Measurements from ENCODE around the gene RAB36.

The RAB36 gene, protein sequence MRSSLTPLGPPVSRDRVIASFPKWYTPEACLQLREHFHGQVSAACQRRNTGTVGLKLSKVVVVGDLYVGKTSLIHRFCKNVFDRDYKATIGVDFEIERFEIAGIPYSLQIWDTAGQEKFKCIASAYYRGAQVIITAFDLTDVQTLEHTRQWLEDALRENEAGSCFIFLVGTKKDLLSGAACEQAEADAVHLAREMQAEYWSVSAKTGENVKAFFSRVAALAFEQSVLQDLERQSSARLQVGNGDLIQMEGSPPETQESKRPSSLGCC

DNA sequence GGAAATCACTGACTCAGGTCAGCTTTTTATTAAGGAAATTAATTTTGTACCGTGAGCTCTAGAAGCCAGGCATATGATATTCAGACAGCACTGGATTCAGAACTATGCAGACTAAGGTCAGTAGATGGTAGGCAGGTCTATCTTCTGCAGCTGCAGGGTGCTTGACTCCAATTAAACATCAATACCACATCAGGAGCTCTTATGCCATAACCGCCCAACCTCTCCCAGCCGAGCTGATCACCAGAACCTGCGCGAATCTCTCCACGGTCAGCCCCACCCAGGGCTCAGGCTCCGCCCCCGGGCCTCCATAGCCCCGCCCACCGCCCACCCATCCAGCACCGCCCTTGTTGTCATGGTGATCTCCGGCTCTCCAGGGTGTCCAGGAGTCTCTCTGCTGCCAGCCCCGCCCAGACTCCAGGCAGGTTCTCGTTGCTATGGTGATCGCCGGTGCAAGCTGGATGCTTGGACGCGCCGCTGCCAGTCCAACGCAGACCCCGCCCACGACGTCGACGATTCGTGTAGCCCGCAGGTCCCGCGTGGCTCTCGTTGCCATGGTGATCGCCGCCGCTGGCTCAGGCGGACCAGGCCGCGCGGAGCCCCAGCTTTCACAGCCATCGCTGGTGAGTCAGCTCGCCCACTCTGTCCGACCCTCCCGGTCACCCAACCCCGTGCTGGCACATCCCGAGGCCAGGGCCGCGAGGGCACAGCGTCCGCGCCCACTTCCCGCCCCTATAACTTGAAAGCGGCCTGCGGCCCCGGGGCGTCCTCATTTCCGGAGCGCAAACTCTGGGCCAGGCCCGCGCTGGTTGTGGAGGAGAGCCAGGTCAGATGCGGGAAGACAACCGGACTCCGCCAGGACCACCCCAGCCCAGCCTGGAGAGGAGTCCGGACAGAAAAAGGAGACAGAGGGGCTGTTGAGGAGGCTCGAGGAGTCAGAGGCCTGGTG, at the start of gene RAB36:
TSS of gene RAB36 (plus strand) at position 546 of the 946 bp plus-strand sequence. CDS start 1,140 bp downstream, outside the sequence.
- DNase-seq: peak; percentile 87

DNA sequence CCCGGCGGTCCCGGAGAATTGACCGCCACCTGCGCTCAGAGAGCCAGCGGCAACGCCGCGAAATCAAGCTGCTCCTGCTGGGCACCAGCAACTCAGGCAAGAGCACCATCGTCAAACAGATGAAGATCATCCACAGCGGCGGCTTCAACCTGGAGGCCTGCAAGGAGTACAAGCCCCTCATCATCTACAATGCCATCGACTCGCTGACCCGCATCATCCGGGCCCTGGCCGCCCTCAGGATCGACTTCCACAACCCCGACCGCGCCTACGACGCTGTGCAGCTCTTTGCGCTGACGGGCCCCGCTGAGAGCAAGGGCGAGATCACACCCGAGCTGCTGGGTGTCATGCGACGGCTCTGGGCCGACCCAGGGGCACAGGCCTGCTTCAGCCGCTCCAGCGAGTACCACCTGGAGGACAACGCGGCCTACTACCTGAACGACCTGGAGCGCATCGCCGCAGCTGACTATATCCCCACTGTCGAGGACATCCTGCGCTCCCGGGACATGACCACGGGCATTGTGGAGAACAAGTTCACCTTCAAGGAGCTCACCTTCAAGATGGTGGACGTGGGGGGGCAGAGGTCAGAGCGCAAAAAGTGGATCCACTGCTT, 49.4 kb upstream of the RAB36 start:
- no peak for DNase-seq

DNA sequence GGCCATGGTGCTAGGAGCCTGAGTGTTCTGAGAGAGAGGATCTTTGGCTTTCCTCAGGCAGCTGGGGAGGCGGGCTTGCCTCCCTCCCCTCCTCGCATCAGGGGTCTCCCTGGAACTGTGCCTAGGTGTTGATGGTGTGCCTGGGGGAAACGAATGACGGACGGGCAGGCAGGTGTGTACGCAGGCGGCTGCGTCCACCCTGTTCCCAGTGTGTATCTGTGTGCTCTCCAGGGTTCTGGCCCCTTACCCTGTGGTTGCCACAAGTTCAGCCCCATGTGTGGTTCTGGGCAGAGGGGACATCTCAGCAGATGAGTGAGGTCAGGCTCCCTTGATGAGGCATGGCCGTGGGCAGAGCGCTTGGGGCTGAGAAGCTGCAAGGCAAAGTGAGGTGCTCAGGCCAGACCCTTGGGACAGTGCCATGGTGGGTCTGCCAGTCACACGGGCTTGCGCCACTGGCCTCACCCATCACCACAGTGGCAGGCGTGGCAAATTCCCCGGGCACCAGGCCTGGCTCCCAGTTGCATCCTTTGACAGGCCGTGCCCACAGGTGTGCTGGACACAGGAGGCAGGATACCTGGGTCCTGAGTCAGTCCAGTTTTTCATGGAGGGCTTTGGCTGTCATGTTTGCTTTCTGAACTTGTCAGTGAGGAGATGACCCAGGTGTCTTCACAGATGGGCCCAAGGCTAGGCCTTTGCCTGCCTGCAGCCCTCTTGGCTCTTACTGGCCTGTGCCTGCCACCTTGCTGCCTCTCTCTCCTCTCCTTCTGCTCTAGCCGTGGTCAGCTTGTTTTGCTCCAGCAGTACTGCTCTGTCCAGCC, 47.7 kb upstream of the RAB36 start:
- no peak for DNase-seq

DNA sequence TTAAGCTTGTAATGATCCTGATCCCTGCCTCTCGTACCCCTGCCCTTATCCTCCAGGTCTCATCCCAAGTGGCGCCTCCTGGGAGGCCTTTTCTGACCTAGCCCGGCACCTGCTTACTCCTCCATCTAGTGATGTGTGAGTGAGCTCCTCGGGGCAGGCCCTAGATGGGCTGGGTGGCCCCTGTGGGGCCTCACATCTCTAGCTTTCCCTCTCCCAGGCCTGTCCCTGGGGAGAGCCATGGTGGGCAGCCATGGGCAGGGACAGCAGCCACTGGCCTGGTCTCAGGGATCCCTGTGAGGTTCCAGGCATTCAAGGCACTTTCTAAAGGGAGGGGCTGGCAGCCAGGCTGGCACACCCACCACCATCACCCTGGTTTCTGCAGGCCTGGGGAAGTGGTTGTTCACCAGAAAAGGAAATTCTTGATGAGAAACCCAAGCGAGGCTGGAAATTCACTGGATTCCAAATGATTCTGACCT, 47.0 kb upstream of the RAB36 start:
- DNase-seq: no peak

DNA sequence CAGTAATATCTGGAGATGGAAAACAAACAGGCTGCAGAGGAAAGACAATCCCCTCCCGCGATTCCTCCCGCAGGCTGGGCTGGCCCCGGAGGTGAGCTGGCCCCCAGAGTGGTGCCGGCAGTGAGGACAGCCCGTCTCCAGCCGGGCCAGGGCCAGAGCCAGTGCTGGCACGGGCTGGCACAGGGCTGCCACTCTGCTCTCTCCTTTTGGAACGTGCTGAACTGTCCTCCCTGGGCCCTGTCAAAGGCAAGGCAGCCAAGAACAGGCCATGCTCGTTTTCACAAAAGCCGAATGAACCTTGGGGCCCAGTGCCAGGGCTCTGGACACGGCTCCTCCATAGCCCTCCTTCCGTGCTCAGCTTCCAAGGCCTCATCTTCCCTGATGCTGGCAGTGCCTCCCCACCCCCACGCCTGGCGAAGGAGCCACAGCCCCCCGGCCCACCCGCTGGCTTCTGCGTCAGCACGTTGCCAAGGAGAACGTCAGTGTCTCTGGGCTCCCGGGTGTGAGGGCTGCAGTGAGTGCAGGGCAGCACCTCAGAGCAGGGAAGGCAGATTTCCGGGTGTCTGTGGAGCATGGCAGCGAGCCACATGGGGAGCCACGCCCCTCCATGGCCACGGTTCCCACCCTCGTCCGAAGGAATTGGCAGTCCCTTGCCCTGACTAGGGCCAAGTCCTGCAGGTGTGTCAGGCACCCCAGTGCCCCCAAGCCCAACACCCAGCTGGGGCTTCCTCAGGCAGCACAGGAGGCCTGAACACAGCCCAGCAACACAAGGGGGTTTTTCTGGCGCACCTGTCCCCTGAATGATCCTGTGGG, 46.4 kb upstream of the RAB36 start:
- no peak for DNase-seq

DNA sequence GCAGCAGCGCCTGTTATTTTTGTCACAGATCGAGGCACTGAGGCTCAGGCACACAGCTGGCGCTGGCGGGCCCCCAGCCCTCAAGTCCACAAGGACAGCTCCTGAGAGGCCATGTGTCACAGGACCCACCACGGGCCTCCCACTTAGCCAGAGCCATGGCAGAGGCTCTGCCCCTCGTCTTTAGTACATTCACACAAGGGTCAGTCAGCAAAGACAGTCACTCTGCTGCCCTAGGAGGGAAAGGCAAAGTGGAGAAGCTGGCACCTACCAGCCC, 45.8 kb upstream of the RAB36 start:
- DNase-seq: no peak

DNA sequence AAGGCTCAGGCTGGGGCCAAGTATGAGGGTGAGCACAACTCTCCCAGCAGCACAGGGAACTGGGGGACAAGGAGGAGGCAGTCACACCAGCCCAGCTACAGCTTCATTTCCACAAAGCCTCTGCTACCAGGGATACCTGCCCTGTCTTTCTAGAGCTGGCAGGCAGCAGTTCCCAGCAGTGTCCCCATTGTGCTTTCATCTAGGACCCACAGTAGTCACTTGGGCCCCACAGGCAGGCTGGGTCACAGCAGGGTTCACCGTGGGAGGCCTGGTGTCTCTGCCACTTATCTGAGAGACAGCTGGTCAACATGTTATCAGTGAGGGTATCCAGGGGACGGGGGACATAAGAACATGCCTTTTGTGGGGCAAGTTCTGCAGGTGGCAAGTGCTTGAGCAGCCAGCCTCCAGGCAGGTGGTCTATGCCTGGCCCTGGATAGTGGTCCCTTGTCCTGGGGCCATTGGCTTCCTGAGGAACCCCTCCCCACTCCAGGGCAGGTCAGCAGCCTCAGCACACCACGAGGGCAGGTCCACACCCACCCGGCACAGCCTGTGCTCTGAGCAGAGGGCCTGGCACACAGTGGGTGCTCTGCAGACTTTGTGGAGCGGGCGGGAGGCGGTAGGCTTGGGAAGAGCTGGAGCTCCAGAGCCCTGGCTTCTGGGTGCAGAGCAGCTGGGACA, 45.0 kb upstream of the RAB36 start:
- no peak for DNase-seq

DNA sequence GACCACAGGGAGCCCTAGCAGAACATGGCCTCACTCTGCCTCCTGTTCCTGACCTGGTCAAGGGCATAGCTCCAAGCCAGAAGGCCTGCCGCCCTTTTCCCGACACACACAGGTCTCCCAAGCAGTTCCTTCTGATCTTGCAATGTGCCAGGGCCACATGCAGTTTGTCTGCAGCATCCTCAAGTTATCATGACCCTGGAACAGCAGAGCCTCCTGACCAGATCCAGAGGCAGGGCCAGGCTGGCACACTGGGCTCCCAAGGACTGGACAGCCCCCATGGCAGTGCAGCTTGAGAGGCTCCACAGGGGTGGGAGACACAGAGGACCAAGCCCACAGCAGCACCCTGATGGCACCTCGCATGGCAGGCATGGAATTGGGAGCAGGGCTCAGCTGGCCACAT, 43.8 kb upstream of the RAB36 start:
- no peak for DNase-seq

DNA sequence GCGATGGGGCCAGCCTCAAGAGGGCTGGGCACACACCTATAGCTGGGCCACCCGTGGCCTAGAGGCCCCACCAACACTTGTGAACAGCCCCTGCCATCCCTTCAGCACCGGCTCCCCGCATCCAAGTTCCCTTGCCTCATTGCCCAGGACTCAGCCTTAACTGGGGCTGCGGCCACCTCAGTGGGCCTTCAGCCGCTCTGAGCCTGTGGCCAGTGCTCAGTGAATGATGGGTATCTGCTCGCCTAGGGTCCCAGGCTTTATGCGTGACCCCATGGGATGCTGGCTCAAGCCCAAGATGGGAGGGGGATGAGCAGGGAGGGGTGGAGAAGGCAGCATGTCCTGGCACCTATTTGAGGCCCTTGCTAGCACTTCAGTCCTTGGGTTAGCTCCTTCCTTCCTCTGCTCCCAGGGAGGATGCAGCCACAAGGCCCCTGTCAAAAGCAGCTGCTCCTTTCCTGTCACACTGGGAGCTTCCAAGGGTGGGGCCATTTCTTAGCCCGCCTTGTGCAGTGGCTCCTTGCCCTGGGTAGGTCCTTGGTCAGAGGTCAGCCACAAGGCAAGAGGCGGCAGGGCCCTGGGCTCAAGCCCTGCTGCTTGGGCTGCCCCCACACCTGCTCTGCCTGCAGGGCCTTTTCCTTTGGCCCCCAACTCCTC, 43.1 kb upstream of the RAB36 start:
- no peak for DNase-seq

DNA sequence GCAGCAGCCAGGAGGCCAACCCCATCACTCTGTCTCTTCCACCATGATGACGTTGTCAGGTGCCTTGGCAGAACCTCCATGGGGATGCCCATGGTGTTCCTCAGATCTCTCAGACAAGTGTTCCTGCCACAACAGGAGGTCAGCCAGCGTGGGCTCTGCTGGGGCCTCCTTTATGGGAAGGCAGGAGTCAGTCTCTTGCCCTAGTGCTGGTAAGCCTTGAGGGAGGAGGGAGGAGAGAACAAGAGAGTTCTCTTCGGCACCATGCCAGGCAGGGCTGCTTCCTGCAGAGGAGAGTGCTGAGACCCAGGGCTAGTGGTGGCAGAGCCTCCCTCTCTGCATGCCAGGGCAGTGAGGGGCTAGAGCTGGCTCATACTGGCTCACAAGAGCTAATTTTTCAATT, 42.5 kb upstream of the RAB36 start:
- no peak for DNase-seq

DNA sequence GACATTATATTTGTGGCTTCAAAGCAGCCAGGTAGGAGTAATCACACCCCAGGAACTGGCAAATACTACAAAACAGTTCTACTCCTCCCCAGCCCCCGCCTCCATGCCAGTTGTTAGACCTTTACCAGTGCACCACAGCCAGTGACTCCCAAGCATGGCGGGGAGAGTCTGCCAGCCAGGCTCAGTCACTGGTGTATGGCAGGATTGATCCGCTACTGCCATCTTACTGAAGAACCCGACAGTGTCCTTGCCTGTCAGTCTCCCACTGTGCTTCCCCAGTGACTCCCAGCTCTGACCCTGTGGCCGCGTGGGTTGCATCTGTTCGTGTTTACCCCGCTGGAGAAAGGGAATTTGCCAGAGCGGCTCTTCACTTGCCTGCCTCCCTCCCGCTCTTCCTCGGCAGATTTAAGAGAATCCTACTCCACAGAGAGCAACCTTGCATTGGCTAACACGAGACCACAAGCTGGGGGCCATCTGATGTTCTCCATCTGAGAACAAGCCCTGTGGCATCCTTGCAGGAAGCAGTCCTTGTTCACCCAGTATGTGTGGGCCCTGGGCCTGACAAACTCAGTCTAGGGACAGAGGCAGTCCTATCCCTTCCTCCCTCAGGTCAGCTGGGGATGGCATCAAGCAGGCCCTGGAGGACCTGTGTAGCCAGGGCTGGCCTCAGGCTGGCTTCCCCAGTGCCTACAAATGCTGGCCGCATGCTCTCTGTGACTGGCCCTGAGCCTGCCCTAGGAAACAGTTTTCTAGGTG, 41.9 kb upstream of the RAB36 start:
- DNase-seq: no peak

DNA sequence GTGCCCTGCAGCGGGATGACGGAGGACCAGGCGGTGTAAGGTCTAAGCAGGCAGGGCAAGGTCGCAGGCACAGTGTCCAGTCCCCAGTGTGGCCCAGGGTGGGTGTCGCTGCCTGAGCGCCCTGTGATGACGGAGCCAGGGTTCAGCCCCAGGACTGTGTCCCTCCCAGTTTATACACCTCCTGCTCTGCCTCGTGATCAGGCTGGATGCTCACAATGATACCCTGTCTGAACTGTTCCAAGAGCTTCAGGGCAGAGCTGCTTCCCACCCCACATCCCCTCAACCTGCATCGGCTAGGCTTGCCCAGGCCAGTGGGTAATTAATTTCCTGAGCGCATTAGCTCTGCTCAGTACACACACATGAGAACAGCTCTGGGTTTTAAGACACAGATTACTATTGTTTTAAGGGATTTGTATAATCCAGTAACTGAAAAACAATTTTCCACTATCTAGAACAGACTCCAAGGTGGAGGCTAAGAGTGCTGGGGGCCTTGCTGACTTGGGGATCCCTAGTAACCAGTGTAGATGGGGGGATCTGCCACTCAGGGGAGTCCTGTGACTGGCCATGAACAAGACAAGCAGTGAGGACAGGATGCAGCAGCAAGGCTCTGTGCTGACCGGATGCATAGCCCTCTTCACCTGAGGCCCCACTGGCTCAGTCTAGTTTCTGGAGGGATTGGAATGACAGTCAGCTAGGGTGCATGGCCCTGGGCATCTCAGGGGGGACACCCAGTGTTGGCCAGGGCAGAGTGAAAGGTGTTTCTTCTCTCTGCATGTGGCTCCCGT, 40.9 kb upstream of the RAB36 start:
- no peak for DNase-seq

DNA sequence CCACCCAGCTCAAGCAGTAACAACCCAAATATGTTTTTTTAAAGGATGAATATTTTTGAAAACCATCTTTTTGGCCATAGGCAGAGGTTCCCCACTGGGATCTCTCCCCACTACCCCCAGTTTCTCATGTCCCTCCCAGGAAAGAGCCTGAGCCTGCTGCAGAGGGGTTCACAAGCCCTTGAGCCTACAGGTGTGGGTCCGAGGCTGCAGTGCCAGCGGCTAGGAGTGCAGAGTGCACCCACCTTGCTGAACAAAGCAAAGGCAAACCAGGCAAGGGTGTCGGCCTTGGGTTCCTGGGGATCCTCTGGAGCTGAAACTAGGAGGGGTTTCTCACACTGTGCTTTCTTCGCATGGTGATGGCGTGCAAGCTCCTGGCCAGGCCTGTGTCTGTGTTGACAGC, 40.0 kb upstream of the RAB36 start:
- no peak for DNase-seq

DNA sequence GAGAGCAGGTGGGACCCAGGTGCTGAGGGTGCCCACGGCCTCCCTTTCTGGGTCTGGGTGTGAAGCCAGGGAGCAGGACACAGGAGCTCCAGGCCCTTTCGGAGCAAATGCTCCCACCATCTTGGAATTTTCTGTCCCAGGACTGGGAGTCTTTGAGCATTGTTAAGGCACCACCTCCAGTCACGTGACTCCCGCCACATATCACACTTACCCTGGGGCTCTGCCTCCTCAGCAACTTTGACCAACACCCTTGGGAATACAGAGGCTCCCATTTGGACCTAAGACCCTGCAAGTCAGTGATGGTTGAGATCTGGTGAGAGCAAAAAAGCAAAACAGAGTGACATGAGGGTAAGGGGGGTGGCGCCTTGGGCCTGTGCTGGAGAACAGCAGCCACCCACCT, 39.4 kb upstream of the RAB36 start:
- DNase-seq: no peak

DNA sequence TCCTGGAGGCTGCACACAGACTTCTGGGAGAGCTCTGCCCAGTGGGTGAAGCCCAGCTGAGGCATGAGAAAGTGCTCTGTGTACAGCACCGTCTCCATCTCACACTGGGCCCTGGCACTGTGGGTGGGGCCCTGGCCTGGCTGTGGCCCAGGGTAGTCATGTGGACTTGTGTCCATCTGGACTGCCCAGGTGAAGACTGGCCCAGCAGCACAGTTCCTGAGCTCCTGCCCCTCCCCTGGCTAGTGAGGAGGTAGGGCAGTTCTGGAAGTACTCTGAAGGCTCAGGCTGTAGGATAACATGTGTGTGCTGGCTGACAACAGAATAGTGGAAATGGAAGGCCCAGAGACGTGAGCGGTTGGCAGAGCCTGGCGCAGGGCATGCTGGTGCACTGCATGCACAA, 38.9 kb upstream of the RAB36 start:
- no peak for DNase-seq

DNA sequence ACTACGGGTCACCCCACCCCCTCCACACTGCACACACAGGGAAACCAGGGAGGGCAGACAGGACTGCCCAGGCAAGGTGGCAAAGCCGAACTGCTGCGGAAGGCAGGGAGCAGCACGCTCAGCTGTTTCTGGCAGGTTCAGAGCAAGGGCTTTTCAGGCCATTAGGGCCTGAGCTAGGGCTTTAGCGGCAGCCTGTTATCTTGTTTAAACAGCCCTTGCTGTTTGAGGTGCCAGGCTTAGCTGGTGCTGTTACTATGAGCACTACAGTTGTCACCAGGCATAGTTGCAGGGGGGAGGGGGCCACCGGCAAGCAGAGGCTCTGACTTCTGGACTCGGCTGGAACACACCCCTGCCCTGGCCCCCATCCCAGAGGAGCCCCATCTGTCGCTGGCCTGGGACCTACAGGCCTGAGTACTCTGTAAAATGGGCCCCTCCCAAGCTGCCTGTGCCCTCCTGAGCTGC, 38.3 kb upstream of the RAB36 start:
- no peak for DNase-seq

DNA sequence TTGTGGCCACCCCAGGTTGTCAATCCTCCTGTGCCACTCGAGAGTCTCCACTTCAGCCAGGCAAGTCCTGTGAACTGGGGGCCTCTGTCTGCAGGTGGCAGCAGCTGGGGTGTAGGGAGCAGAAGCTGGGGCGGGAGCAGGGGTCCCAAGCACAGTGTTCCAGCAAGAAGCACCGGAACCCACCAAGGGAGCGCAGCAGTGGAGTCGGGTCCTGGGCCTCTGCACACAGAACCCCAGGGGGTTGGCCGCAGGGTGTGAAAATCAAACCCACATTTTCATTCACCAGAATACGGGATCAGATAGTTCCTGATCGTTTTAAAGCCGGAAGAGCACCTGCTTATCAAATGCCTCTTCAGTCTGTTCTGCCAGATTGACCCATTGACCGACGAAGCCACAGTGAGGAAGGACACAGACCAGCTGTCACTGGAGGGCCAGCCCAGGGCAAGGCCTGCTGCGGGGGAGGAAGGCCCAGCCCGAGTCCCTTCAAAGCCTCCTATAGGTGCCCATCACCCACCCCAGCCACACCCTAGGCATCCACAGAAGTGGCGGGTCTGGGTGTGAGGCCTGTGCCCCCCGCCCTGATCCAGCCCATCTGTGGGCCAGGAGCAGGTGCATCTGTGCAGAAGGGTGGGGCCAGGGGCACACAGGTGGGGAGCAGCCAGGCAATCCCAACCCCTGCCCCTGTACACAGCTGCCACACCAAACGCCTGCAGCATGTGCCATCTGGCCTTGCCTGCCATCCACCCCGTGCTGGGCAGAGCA, 37.6 kb upstream of the RAB36 start:
- DNase-seq: no peak

Data from activated naive CD4-positive, alpha-beta T cell treated with Interleukin-2 at 50 U/mL for 16 hours (primary cell).